Suppressor macrophage treated with lipopolysaccharide for 1 hour (primary cell): ENCODE data around the gene SCGB2B2.
"Not testable (repeated sequence)": the region's sequence is repeated elsewhere in the genome, so short reads cannot be mapped to it uniquely, and the experiment has no call there.

ENCODE experiments used
- DNase-seq, 3 donors: peaks; one replicate each; pipeline ENCODE4 v3.0.0-alpha.2; 2020 to 2022

Gene SCGB2B2

DNA sequence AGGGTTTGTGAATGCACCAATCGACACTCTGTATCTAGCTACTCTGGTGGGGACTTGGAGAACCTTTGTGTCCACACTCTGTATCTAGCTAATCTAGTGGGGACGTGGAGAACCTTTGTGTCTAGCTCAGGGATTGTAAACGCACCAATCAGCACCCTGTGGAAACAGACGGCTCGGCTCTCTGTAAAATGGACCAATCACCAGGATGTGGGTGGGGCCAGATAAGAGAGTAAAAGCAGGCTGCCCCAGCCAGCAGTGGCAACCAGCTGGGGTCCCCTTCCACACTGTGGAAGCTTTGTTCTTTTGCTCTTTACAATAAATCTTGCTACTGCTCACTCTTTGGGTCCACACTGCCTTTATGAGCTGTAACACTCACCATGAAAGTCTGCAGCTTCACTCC lies 8.3 kb downstream of the SCGB2B2 start:
- not testable (repeated sequence) for DNase-seq

DNA sequence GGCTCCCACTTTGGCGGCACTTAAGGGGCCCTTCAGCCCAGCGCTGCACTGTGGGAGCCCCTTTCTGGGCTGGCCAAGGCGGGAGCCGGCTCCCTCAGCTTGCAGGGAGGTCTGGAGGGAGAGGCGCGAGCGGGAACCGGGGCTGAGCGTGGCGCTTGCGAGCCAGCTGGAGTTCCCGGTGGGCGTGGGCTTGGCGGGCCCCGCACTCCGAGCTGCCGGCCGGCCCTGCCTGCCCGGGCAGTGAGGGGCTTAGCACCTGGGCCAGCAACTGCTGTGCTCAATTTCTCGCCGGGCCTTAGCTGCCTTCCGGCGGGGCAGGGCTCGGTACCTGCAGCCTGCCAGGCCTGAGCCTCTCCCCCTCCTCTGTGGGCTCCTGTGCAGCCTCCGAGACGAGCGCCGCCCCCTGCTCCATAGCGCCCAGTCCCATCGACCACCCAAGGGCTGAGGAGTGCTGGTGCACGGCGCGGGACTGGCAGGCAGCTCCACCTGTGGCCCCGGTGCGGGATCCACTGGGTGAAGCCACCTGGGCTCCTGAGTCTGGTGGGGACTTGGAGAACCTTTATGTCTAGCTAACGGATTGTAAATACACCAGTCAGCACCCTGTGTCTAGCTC lies 8.8 kb downstream of the SCGB2B2 start:
- DNase-seq = not testable (repeated sequence)

DNA sequence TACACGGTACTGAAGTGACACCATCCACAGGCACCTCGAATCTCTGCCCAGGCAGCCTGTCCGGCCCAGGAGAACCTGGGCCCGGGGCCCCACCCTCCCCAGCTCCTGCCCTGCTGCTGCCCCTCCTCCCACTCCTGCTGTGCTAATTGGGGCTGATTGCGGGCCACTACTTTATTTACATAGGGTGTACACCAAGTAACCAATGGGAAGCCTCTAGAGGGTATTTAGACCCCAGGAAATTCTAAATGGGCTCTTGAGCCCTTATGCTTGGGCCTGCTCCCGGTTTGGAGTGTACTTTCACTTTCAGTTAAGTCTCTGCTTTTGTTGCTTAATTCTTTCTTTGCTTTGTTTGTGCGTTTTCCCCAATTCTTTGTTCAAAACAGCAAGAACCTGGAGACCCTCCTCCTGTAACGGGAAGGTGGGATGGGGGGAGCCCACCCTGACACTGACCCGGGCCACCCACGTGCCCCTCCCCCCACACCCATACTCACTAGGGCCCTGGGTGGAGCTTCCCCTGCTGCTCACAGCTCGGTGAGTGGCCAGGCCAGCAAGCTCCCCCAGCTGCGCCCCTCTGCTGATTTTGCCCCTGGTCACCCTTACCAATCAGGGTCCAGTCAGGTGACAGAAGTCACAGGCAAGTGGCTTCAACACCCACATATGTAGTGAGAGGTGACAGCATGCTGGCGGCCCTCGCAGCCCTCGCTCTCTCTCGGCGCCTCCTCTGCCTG lies 9.4 kb downstream of the SCGB2B2 start:
- no peak for DNase-seq

DNA sequence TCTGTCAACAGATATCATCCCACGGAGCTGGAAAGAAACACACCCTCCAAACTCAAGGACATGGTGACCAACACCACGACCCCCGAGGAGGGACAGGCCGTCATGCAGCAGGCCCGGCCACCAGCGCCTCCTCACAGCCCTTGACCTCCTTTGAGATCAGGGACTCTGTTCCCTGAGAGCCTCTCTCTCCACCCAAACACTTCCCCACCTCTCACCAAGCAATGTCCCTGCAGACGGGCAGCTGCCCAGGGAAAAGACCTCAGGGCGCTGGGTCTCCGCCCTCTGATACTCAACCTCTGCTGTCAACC lies 10.0 kb downstream of the SCGB2B2 start:
- DNase-seq = no peak

DNA sequence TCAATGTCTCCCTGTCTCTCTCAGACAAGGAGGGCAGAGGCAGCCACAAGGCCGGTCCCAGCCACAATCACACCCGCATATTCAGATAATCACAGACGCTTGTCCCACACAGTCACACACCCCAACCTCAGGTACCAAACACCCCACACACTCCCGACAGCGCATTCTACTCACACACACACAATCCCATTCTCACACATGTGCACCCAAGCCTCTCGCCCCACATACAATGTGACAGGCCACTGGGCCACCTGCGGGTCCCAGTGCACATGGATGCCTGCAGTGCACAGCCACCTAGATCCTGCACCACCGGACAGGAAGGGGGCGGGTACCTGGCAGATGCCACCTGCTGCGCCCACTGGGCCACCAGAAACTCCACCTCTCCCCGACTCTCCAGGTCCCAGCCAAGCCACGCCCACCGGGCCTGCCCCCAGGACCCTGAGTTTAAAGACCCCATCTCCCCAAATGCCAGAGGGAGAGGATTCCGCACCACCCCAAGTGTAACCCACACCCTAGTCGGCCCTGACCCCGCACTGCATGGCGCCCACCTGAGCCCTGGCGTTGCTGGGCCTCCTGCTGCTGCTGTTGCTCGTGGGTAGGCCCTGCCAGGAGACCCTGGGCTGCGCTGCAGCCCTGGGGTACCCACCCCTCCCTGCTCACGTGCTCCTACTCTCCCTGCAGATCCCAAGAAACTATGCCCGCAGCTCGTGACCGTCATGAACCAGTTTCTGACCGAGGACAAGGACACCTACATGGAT lies 10.6 kb downstream of the SCGB2B2 start:
- DNase-seq = no peak

DNA sequence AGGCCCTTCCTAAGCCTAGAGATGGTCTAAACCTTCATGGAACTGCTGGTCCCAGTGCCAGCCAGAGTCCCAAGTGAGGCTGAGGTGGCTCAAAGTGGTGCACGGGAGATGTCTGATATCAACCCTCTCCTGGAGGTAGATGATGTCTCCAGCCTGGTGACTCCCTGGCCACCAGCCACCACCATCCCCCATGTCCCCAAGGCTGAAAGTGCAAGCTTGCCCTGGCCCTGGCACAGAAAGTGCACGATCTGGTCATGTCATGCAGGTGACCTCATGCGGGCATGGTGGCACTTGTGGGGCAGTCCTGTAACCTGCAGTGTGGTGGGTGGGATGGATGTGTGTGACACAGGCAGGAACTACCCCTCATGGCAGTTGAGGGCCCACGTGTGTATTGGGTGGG lies 11.7 kb downstream of the SCGB2B2 start:
- not testable (repeated sequence) for DNase-seq

DNA sequence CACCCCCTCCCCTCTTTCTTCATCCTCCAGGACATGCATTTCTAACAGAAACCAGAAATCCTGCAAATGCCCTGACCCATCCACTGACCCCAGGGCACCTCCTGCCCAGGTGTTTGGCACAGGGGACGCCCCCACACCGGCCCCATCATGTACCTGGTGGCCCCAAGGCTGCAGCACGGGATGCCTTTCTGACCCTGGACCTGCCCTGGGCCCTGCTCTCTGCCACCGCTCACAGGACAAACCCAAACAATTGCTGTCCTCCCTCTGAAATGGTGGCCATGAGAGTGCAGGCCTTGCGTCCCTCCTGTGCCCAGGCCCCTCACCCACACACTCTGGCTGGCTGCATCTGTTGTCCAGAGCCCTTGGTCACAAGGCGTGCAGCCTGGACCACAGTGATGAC lies 12.1 kb downstream of the SCGB2B2 start:
- no peak for DNase-seq

DNA sequence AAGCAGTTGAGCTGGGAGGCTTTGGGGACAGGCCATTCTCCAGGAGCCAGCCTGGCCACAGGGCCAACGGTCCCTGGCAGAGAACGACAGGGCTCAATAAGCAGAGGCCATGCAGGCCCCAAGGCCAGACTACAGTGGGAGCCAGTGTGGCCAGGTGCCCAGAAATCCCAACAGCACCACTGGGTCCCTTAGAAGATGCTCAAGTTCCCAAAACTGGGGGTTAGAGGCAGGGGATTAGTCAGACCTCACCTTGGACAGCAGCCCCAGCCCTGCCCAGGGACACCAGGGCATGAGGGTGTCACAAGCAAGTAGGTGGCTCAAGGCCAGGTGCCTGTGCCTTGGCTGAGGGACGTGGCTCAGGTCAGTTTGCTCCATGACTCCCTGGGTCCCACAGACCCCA lies 12.8 kb downstream of the SCGB2B2 start:
- no peak for DNase-seq

DNA sequence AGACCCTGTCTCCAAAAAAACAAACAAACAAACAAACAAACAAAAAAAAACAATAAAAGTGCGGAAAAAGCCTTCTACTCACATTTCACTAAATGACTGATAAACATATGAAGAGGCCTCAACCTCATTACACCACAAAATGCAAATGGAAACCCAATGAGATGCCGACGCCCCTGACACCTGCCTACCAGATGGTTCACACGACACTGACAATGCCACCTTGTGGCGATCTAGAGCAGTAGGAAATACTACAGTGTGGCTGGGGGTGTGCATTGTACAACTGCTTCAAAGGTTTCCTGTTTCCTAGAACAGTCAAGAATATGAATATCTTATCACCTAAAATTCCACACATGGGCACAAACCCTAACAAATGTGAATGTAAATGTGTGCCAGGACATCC lies 14.0 kb downstream of the SCGB2B2 start:
- peak; percentile 2 to 21 (median 6) for DNase-seq

DNA sequence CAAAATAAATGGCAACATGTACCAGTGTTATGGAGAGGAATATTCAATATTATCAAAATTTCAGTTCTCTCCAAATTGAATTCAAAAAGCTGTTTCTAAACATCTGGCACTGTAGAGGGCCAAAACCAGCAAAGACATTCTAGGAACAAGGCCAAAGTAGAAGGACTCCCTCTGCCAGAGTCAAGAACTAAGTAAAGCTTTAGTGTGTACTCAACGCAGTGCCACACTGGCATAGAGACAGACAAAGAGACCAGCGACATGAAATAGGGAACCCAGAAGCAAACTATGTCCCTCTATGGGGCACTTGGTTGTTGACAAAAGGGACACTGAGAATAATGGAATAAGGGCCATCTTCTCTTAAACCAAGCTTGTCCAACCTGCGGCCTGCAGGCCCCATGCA lies 15.6 kb downstream of the SCGB2B2 start:
- no peak for DNase-seq

DNA sequence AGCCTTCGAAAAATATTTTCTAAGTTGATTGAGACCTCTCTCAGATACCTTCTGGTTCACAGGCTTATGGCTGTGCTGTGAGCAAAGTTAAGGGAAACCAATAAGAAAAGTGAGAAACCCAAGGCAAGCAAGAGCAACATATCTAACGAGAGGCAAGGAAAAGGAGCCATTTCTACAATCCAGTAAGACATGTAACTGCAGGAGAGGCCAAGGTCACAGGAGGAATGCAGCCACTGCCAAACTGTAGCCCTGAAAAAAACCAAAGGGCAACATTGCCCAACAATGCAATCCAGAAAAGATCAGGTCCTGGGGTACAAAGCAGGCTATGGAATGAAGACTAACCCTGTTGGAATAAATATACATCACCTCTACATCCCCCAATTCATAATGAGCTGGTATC lies 21.3 kb downstream of the SCGB2B2 start:
- DNase-seq = no peak

DNA sequence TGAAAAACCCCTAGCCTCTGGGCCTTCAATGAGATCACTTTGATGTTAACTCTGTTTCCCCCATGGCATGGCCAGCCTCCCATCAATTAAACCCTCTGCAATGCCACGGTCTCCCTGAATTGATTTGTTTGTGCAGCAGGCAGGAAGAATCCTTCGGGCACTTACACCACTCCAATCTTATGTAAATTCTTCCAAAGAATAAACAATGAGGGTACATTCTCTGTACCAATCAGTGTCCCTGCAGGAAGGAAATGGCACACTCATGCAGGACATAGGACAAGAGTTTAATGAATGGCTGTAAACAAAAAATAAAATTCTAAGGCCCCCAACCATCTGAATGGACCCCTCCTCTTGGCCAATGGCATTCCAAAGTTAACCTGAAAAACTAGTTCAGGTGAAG lies 22.2 kb downstream of the SCGB2B2 start:
- no peak for DNase-seq

DNA sequence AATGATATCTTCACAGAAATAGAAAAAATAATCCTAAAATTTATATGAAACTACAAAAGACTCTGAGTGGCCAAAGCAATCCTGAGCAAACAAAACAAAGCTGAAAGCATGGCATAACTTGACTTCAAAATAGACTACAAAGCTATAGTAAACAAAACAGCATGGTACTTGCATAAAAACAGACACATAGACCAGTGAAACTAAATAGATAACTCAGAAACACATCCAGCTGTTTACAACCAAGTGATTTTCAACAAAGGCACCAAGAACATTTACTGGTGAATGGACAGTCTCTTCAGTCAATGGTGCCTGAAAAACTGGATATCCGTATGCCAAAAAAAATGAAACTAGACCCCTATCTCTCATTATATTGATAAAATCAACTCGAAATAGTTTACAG lies 25.2 kb downstream of the SCGB2B2 start:
- no peak for DNase-seq

DNA sequence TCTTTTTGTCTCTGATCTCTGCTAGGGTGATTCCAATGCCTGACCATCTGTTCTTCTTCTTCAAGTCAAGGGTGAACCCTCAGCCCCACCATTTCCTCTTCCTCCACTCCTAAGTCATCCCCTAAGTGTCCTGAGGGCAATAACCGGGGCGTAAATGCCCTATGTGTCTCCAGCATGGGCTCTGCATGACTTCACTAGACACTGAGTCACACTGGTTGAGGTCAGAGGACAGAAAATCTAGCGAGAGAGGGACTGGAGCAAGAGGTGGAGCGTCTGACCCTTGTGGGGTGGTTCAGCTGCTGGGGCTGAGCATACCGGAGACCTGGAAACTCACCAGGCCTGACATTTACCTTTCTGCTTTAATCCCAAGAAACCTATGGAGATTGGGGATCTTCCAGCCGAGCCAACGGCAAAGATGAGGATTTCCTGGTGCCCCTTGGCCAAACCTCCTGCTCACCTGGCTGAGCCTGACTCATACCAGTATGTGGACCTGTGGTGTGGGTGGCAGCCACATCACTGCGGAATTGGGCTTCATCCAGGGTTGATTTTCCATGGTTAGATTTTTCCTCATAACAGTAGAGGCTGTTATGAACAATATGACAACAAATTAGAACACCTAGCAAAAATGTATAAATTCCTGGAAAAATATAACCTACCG lies 26.9 kb downstream of the SCGB2B2 start:
- no peak for DNase-seq

DNA sequence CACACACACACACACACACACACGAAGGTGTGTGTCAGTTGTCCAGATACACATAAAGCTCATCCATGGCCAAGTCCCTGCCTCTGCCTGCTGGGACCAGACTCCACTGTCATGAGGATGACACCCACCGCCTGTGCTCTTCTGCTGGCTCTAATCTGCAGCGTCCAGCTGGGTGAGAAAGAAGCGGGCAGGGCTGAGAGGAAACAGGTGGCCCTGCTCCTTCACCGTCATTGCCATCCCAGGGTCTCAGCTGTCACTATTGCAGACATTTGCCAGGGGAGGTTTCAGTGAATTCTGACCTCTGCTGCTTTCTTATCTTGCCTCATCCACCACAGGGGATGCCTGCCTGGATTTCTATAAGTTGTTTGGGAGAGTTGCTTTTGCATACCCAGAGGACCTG lies 31.4 kb downstream of the SCGB2B2 start:
- no peak for DNase-seq

DNA sequence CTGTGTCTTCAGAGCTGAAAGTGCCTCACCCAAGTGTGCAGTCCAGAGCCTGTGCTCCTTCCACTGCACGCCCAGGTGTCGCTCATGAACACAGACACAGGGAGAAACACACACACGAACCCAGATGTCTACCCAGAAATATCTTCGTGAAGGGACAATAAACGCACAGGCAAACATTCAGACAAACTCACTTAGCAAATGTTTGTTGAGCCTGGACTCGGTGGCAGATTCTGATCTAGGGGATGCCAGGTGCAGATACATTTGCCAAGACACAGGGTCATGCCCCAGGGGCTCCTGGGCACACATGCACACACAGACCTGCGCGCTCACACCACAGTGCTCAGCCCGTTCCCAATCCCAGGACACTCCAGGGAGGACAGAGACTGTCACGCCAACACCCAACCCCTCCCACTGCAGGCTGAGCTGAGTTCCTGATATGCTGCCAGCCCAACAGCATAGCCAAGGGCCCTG lies 31.9 kb downstream of the SCGB2B2 start:
- no peak for DNase-seq

DNA sequence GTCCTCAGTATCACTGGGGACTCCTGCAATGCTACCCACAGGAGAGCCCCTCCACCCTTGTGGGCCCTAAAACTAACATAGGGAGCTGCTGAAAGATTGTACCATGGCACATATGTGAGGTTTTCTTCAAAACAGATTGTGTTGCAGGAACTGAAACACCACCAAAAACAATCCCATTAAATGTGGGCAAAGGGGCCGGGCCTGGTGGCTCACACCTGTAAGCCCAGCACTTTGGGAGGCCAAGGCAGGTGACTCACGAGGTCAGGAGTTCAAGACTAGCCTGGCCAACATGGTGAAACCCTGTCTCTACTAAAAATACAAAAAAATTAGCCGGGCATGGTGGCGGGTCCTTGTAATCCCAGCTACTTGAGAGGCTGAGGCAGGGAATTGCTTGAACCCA lies 34.7 kb downstream of the SCGB2B2 start:
- DNase-seq = no peak

DNA sequence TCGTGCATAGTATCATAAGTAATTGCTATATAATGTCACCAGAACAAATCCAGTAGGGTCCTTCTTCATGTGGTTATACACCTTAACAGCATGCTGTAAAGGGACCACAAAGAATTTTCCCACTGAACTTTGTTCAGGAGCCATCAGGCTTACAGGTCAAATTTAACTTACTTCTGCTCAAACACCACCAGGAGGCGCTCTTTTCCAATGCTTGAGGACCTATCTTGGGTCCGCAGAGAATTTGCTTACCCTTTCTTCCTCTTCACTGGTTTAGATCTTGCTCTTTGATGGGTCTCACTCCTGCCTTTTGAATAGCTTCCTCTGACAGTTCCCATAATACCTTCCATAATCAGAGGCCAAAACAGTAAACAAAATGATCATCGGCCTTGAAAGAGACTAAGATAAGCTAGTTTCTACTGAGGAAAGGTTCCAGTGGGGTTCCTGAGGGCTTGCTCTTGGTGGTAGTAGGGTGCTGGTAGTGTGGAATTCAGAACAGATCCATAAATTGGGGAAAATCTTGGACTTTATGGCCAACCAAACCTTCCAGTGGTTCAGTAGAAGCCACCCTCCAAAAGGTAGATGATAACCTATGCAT lies 37.4 kb downstream of the SCGB2B2 start:
- peak; percentile 84 to 91 (median 85) for DNase-seq

DNA sequence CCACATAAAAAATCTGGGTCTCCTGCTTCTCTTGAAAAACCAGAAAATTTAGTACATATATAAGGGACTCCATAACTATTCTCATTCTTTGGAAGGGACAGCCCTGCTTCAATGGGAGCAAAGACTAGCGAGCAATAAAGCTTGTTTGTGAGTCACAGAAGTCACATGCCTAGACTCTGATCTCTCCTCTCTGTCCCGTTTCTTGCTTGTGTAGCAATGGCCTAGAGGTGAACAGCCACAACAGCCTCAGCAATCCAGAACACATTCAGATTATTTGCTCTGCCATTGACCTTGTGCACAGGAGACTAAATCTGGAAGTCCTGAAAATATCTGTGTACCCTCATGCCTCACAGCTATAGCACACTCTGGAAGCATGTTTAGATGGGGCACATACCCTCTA lies 43.2 kb downstream of the SCGB2B2 start:
- no peak for DNase-seq
